Gastroesophageal sphincter (tissue), 4 donors: Measurements from ENCODE around the gene SAYSD1. TPM values are rescaled to one million over a fixed set of nuclear protein-coding genes. Genes with fewer than 3 reads are reported as not detected.

ENCODE experiments used
- ATAC-seq: fragments of 150-250 bp; one replicate; pipeline ENCODE4 v1.9.1; 2016; ENCODE audit warnings: mild to moderate bottlenecking, moderate library complexity
- H3K27ac ChIP-seq, 4 donors: fragments of 200-600 bp; sonication (generic) in 3 of 4; 1 replicate in 3 of 4; 2 replicates in 1 of 4; pipeline ENCODE4 v1.5.1; 2016 to 2019
- H3K27me3 ChIP-seq: fragments of 200-600 bp; sonication (generic); one replicate; pipeline ENCODE4 v1.5.1; 2019
- H3K36me3 ChIP-seq, 2 donors: fragments of 200-600 bp; sonication (generic); one replicate each; pipeline ENCODE4 v1.5.1; 2019; ENCODE audit warnings: control low read depth in 1 of 2
- H3K4me1 ChIP-seq, 3 donors: fragments of 200-600 bp; sonication (generic); 1 replicate in 2 of 3; 2 replicates in 1 of 3; pipeline ENCODE4 v1.5.1; 2016 to 2019; ENCODE audit warnings: control low read depth in 2 of 3
- H3K4me3 ChIP-seq, 2 donors: fragments of 200-600 bp; sonication (generic); one replicate each; pipeline ENCODE4 v1.5.1; 2019; ENCODE audit warnings: mild to moderate bottlenecking in 1 of 2, moderate library complexity in 1 of 2
- H3K9me3 ChIP-seq, 3 donors: fragments of 200-600 bp; sonication (generic); one replicate each; pipeline ENCODE4 v1.5.1; 2017 to 2019; ENCODE audit warnings: control low read depth in 2 of 3
- EP300 ChIP-seq: sonication (generic); formaldehyde crosslinking; IDR thresholded peaks from one replicate; pipeline ENCODE4 v1.6.1; 2017; ENCODE audit warnings: antibody characterized with exemption, mild to moderate bottlenecking
- POLR2A ChIP-seq, 2 donors: fragments of 450-650 bp; IDR thresholded peaks; one replicate each; pipeline ENCODE4 v1.6.1; 2017; ENCODE audit warnings: antibody characterized with exemption in 2 of 2, mild to moderate bottlenecking in 2 of 2, moderate library complexity in 1 of 2
- POLR2AphosphoS5 ChIP-seq: sonication (generic); formaldehyde crosslinking; IDR thresholded peaks from one replicate; pipeline ENCODE4 v1.6.1; 2017; ENCODE audit warnings: antibody characterized with exemption
- WGBS, 2 donors: methylation state at CpG; one replicate each; pipeline ENCODE4 v1.1.5; 2018; ENCODE audit warnings: low coverage in 1 of 2; 5-methylcytosine and 5-hydroxymethylcytosine counted together
- total RNA-seq, 4 donors: library from RNA; depleted of rRNA; stranded (reverse); fragments of >200 nt; gene quantifications; one replicate each; pipeline ENCODE4 v1.1.0, GENCODE V29; 2016
- TF ChIP-seq, protein P1 (sequence below), 4 experiments: fragments of 200-600 bp in 2 of 4; fragments of 450-650 bp in 2 of 4; sonication (generic) in 1 of 4; IDR thresholded peaks; one replicate each; pipeline ENCODE4 v1.5.1; 2017 to 2019; ENCODE audit warnings: antibody characterized with exemption in 4 of 4, mild to moderate bottlenecking in 2 of 4, moderate library complexity in 2 of 4

SAYSD1 gene
- total RNA-seq, 4 donors from 2014 or later, result 16.4 to 23.2 (median 20.7) TPM

- Histone ChIP-seq H3K4me1 (no peaks in the 10 kb centered on the region), H3K27ac (no peak overlapping the region), H3K9me3 (no peaks in the 10 kb centered on the region), H3K4me3 (no peak overlapping the region), H3K36me3 (no peaks in the 10 kb centered on the region), H3K27me3 (peaks cover 34% of the 10 kb centered on the region)
- WGBS, 2 donors, result 70 to 77% methylated on average over 2 to 5 of the region's 6 CpGs
- ATAC-seq, result no peak
- TF ChIP-seq POLR2AphosphoS5, result no peak
- TF ChIP-seq POLR2A (IDR thresholded peaks at IDR 0.05), result no peak
Measured at GRCh38 chr6:39153766-39154397, 38.9 kb upstream of the SAYSD1 start.

DNA sequence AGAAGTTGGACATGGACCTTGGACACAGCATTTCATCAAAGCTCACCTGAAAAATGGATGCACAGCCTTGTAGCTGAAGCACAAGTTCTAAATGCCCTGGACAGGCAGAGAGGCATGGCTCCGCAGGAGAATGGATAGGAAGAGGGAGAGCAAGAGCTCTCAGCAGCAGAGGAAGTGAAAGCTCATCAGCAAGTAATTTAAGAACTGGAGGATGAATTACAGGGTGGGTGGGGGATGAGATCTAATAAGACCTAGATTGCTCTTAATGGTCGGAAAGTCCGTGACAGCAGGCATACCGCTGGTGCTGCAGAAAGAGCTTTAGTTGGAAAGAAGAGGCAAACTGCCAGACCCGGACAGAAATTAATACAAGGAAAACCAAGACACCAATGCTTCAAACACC, 37.3 kb upstream of the SAYSD1 start:
- Histone ChIP-seq H3K27ac (no peak overlapping the region), H3K4me1 (no peaks in the 10 kb centered on the region), H3K9me3 (no peaks in the 10 kb centered on the region), H3K36me3 (no peaks in the 10 kb centered on the region), H3K27me3 (peaks cover 50% of the 10 kb centered on the region), H3K4me3 (no peak overlapping the region)
- WGBS, 2 donors, result 43 to 48% methylated on average over 4 to 5 of the region's 5 CpGs
- no peak for ATAC-seq
- TF ChIP-seq POLR2AphosphoS5 (no peak), EP300 (no peak), POLR2A (IDR thresholded peaks at IDR 0.05) (no peak)
- TF ChIP-seq, protein P1, sequence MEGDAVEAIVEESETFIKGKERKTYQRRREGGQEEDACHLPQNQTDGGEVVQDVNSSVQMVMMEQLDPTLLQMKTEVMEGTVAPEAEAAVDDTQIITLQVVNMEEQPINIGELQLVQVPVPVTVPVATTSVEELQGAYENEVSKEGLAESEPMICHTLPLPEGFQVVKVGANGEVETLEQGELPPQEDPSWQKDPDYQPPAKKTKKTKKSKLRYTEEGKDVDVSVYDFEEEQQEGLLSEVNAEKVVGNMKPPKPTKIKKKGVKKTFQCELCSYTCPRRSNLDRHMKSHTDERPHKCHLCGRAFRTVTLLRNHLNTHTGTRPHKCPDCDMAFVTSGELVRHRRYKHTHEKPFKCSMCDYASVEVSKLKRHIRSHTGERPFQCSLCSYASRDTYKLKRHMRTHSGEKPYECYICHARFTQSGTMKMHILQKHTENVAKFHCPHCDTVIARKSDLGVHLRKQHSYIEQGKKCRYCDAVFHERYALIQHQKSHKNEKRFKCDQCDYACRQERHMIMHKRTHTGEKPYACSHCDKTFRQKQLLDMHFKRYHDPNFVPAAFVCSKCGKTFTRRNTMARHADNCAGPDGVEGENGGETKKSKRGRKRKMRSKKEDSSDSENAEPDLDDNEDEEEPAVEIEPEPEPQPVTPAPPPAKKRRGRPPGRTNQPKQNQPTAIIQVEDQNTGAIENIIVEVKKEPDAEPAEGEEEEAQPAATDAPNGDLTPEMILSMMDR (IDR thresholded peaks at IDR 0.05), result no peak

- no peak for ATAC-seq
Measured at GRCh38 chr6:39151211-39151610, 36.2 kb upstream of the SAYSD1 start.

GRCh38 chr6:39144481-39145173, 29.6 kb upstream of the SAYSD1 start:
- no peak for ATAC-seq
- H3K36me3 ChIP-seq, result no peaks in the 10 kb centered on the region
- no peak overlapping the region for H3K27ac ChIP-seq
- no peaks in the 10 kb centered on the region for H3K9me3 ChIP-seq
- TF ChIP-seq EP300, result no peak
- no peak for TF ChIP-seq POLR2AphosphoS5
- TF ChIP-seq, protein P1 (IDR thresholded peaks at IDR 0.05), result no peak
- no peak for TF ChIP-seq POLR2A (IDR thresholded peaks at IDR 0.05)
- H3K4me1 ChIP-seq, result no peaks in the 10 kb centered on the region
- WGBS, 2 donors, result 60 to 89% methylated on average over 1 of the region's 1 CpG
- H3K27me3 ChIP-seq, result peaks cover 54% of the 10 kb centered on the region
- no peak overlapping the region for H3K4me3 ChIP-seq

More at GRCh38 chr6:39151211-39151610, 36.2 kb upstream of the SAYSD1 start:
- 47 to 49% methylated on average over 3 of the region's 3 CpGs for WGBS, 2 donors
- Histone ChIP-seq H3K27me3 (peaks cover 53% of the 10 kb centered on the region), H3K27ac (no peak overlapping the region), H3K4me3 (no peak overlapping the region), H3K4me1 (no peaks in the 10 kb centered on the region), H3K36me3 (no peaks in the 10 kb centered on the region), H3K9me3 (no peaks in the 10 kb centered on the region)
- no peak for TF ChIP-seq POLR2A (IDR thresholded peaks at IDR 0.05)

- H3K27me3 ChIP-seq, result peaks cover 54% of the 10 kb centered on the region
- H3K36me3 ChIP-seq, result no peaks in the 10 kb centered on the region
- peaks cover 0 to 10% (median 0%) of the 10 kb centered on the region in 3 donors for H3K9me3 ChIP-seq
- no peak for ATAC-seq
- H3K27ac ChIP-seq, result no peak overlapping the region
- no peak for TF ChIP-seq EP300
- TF ChIP-seq POLR2AphosphoS5, result no peak
- no peak for TF ChIP-seq POLR2A (IDR thresholded peaks at IDR 0.05)
- TF ChIP-seq, protein P1 (IDR thresholded peaks at IDR 0.05), result no peak
- 42 to 46% methylated on average over 8 to 13 of the region's 13 CpGs for WGBS, 2 donors
- H3K4me1 ChIP-seq, result no peaks in the 10 kb centered on the region
- no peak overlapping the region for H3K4me3 ChIP-seq
Measured at GRCh38 chr6:39143238-39143930, 28.4 kb upstream of the SAYSD1 start.
